OCI-LY7 (cell line): ENCODE data around the gene NRCAM.

Experiments used
- CTCF ChIP-seq: fragments of 200-600 bp; sonication (generic); conservative IDR thresholded peaks from 2 replicates; pipeline ENCODE4 v1.5.1; 2014; ENCODE audit warnings: mild to moderate bottlenecking, antibody characterized with exemption, low read length, moderate library complexity, mixed read lengths
- EZH2phosphoT487 ChIP-seq: fragments of 200-600 bp; sonication (generic); IDR thresholded peaks from 2 replicates; pipeline ENCODE4 v1.6.1; 2018; ENCODE audit warnings: low read depth, borderline replicate concordance, mild to moderate bottlenecking, mixed run types, antibody characterized with exemption, low read length, moderate library complexity, mixed read lengths

- TF ChIP-seq CTCF = peak; percentile 69
- TF ChIP-seq EZH2phosphoT487 = no peak
Measured at GRCh38 chr7:108109221-108109908, 346.9 kb downstream of the NRCAM start.
